HL-60 (cell line): ENCODE results near the gene TMEM134.

Experiments
- DNase-seq, 2 experiments: peaks; one replicate each; pipeline ENCODE4 v3.0.0-alpha.2; 2010 to 2020; ENCODE audit warnings: low read depth in 1 of 2, low spot score in 1 of 2
- H3K27ac ChIP-seq: fragments of 250-450 bp; sonication (Bioruptor Pico); replicated peaks from 2 replicates; pipeline ENCODE4 v1.5.1; 2020; ENCODE audit warnings: mild to moderate bottlenecking, moderate library complexity
- H3K27me3 ChIP-seq: fragments of 250-450 bp; sonication (Bioruptor Pico); 2 replicates; pipeline ENCODE4 v1.5.1; 2021; ENCODE audit warnings: mild to moderate bottlenecking, moderate library complexity; ENCODE audit not compliant: insufficient read depth, poor library complexity, severe bottlenecking
- H3K4me3 ChIP-seq: replicated peaks from 2 replicates; pipeline ENCODE4 v1.5.1; 2011; ENCODE audit warnings: mild to moderate bottlenecking, control low read depth, low read length; ENCODE audit not compliant: insufficient read depth
- GABPA ChIP-seq: IDR thresholded peaks from 2 replicates; pipeline ENCODE4 v1.6.1; 2012; ENCODE audit warnings: low read depth
- POLR2AphosphoS5 ChIP-seq: IDR thresholded peaks from 2 replicates; pipeline ENCODE4 v1.6.1; 2012; ENCODE audit warnings: low read depth
- SPI1 ChIP-seq: IDR thresholded peaks from 2 replicates; pipeline ENCODE4 v1.6.1; 2012; ENCODE audit warnings: low read depth, mild to moderate bottlenecking, borderline replicate concordance
- TF ChIP-seq, protein P1 (sequence below): IDR thresholded peaks from 2 replicates; pipeline ENCODE4 v1.6.1; 2012; ENCODE audit warnings: low read depth; ENCODE audit not compliant: insufficient replicate concordance
- TF ChIP-seq, protein P2 (sequence below): IDR thresholded peaks from one replicate; pipeline ENCODE4 v1.5.1; 2011; ENCODE audit warnings: low read length, control low read depth, inconsistent platforms; ENCODE audit not compliant: insufficient read depth

The TMEM134 gene

DNA sequence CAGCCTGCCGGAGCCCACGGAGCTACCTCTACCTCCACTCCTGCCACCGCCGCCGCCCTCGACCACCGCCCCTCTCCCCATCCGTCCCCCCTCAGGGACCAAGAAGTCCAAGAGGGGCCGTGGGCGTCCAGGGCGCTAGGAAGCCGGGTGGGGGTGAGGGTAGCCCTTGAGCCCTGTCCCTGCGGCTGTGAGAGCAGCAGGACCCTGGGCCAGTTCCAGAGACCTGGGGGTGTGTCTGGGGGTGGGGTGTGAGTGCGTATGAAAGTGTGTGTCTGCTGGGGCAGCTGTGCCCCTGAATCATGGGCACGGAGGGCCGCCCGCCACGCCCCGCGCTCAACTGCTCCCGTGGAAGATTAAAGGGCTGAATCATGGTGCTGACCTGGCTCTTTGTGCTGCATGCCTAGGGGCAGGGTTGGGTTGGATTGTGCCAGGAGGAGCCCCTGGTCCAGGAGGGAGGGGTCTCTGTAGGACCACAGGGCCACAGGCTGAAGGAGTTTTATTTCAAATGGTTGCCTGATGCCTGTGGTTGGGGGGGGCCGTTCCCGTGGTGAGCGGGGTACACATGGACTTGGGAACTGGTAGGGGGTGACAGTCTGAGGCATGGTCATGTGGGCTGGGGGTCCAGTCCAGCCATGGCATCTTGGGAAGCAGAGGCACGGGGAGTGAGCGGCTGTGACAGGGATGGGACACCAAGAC, 33.9 kb downstream of the TMEM134 start:
- H3K27ac ChIP-seq = peak overlapping the region; percentile 98
- no peak for DNase-seq
- H3K27me3 ChIP-seq = no peaks in the 10 kb centered on the region
- TF ChIP-seq SPI1 (no peak), POLR2AphosphoS5 (peak; percentile 11; the same call in 1 of the 2 replicates), GABPA (no peak)
- TF ChIP-seq, protein P1, sequence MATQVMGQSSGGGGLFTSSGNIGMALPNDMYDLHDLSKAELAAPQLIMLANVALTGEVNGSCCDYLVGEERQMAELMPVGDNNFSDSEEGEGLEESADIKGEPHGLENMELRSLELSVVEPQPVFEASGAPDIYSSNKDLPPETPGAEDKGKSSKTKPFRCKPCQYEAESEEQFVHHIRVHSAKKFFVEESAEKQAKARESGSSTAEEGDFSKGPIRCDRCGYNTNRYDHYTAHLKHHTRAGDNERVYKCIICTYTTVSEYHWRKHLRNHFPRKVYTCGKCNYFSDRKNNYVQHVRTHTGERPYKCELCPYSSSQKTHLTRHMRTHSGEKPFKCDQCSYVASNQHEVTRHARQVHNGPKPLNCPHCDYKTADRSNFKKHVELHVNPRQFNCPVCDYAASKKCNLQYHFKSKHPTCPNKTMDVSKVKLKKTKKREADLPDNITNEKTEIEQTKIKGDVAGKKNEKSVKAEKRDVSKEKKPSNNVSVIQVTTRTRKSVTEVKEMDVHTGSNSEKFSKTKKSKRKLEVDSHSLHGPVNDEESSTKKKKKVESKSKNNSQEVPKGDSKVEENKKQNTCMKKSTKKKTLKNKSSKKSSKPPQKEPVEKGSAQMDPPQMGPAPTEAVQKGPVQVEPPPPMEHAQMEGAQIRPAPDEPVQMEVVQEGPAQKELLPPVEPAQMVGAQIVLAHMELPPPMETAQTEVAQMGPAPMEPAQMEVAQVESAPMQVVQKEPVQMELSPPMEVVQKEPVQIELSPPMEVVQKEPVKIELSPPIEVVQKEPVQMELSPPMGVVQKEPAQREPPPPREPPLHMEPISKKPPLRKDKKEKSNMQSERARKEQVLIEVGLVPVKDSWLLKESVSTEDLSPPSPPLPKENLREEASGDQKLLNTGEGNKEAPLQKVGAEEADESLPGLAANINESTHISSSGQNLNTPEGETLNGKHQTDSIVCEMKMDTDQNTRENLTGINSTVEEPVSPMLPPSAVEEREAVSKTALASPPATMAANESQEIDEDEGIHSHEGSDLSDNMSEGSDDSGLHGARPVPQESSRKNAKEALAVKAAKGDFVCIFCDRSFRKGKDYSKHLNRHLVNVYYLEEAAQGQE = no peak
- TF ChIP-seq, protein P2, sequence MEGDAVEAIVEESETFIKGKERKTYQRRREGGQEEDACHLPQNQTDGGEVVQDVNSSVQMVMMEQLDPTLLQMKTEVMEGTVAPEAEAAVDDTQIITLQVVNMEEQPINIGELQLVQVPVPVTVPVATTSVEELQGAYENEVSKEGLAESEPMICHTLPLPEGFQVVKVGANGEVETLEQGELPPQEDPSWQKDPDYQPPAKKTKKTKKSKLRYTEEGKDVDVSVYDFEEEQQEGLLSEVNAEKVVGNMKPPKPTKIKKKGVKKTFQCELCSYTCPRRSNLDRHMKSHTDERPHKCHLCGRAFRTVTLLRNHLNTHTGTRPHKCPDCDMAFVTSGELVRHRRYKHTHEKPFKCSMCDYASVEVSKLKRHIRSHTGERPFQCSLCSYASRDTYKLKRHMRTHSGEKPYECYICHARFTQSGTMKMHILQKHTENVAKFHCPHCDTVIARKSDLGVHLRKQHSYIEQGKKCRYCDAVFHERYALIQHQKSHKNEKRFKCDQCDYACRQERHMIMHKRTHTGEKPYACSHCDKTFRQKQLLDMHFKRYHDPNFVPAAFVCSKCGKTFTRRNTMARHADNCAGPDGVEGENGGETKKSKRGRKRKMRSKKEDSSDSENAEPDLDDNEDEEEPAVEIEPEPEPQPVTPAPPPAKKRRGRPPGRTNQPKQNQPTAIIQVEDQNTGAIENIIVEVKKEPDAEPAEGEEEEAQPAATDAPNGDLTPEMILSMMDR = no peak
- H3K4me3 ChIP-seq = peak overlapping the region; percentile 58

DNA sequence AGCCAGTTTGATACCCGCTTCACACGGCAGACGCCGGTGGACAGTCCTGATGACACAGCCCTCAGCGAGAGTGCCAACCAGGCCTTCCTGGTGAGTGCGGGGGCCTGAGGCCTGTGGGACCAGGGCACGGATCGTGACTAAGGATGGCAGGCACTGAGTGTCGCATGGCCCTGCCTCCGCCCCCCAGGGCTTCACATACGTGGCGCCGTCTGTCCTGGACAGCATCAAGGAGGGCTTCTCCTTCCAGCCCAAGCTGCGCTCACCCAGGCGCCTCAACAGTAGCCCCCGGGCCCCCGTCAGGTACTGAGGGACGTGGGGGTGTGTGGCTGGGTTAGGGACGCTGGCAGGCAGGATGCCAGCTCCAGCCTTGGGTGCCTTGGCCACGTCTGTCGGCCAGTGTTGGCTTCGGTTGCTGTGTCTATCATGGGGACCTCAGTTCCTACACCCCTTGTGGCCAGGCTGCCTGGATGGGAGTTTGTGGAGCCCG, 34.6 kb downstream of the TMEM134 start:
- Histone ChIP-seq H3K27ac (no peak overlapping the region; the same call in 1 of the 2 replicates), H3K4me3 (no peak overlapping the region), H3K27me3 (no peaks in the 10 kb centered on the region)
- DNase-seq = no peak
- TF ChIP-seq SPI1 (no peak), GABPA (no peak), POLR2AphosphoS5 (peak; percentile 66)
- TF ChIP-seq, protein P2 = no peak
- TF ChIP-seq, protein P1 = no peak

DNA sequence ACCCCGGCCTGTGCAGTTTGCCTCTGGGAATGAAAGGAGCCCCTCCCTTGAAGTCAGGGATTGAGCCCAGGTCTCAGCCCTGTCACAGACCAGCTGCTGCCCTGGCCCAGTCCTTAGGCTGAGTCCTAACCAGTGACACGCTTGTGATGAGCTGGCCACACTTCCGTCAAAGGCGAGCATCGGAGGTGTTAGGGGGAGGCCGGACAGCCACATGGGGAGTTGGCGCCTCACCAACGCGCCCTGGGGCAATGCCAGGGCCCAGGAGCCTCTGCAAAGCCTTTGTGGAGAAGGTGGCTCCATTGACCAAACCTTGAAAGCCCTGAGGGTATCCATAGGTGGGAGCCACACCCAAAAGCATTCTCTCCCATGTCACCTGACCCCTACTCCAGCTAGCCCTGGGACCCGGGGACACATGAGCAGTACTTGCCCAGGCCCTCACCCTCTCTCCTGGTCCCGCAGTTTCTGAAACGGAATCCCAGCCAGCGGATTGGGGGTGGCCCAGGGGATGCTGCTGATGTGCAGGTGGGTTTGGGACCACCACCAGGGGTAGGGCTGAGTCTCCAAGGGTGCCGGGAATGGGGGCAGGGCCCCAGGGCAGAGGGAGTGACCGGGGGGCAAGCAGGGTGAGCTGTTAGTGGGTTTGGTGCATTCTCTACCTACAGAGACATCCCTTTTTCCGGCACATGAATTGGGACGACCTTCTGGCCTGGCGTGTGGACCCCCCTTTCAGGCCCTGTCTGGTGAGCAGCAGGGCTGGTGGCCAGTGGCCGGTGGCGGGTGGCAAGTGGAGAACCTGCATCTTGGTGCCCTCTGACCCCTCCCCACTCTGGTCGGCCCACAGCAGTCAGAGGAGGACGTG, 35.3 kb downstream of the TMEM134 start:
- TF ChIP-seq, protein P1 = no peak
- TF ChIP-seq SPI1 (no peak), GABPA (no peak), POLR2AphosphoS5 (0 out of 2 replicates have a peak, but pooled peaks have one; percentile 48)
- TF ChIP-seq, protein P2 = no peak
- no peak for DNase-seq
- Histone ChIP-seq H3K4me3 (no peak overlapping the region), H3K27me3 (no peaks in the 10 kb centered on the region), H3K27ac (peak overlapping the region; percentile 17; the same call in 1 of the 2 replicates)
